GM18858 (cell line): ENCODE results near the gene MTOR.
A peak's percentile ranks its signal among the peaks of the same experiment; 100 is the strongest.
"Not testable (repeated sequence)": the region's sequence is repeated elsewhere in the genome, so short reads cannot be mapped to it uniquely, and the experiment has no call there.

Experiments used
- ATAC-seq: cut with Tn5 transposase; IDR thresholded peaks from one replicate; pipeline ENCODE4 v1.9.1; 2021; ENCODE audit not compliant: unreplicated experiment

MTOR gene

DNA sequence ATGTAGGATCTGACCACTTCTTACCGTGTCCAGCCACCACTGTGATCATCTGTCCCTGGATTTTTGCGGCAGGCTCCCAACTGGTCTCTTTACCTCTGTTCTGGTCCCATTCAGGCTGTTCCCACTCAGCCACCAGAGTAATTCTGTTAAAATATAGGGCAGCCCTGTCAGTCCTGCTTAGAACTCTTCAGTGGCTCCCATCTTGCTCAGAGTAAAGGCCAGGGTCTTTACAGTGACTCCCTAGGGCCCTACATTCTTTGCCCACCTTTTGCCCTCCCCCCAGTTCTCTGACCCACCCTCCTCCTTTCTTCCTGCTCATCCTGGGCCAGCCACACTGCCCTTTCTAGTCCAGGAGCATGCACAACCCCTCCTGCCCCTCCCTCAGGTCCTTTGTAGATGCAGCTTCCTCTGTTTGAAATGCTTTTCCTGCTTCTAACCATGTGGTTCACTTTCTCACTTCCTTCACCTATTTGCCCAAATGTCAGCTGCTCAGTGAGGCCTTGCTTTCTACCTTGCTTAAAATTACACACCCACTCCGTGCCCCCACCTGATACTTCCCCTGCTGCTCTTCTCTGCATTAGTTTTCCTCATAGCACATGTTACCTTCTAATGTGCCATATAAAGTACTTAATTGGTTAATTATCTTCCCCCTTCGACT, 18.5 kb upstream of the MTOR start:
- no peak for ATAC-seq

GRCh38 chr1:11279630-11280029, 17.3 kb upstream of the MTOR start:
- ATAC-seq, result no peak

- no peak for ATAC-seq
Observed at GRCh38 chr1:11279152-11279551, 16.8 kb upstream of the MTOR start.

- peak; percentile 28 for ATAC-seq
Observed at GRCh38 chr1:11273595-11274234, 11.4 kb upstream of the MTOR start.

DNA sequence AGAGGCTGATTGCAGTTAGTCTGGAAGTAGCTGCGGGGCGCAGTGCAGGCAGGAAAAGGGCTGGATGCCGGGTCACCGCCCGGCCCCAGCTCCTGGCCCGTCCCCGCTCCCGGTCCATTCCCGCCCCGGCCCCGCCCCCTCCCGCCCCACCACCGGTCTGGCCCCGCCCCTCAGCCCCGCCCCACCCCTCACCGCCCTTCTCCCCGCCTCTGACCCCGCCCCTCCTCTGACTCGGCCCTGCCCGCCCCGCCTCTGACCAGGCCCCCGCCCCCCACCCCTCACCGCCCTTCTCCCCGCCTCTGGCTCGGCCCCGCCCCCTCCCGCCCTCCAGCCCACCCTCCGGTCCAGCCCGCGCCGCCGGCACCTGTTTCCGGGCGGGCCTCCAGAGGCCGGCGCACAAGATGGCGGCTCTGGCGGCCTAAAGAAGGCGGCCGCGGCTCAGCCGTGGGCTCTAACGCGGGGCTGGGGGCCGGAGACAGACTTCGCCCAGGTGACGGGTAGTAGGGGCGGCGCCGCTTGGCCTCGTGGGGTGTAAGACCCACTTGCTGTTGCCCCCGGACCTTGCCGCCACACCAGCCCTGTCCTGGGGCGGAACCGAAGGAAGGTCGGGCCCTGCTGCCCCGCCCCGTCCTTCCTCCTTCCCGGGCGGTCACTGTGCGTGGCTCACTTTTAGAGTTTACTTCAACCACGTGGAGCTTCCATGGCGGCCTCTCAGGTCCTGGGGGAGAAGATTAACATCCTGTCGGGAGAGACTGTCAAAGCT, 10.7 kb upstream of the MTOR start, which contains the start of gene UBIAD1:
UBIAD1 (plus strand) TSS at position 367 of the 763 bp plus-strand sequence; CDS start at position 701, 334 bp downstream.
- ATAC-seq, result peak; percentile 53

- ATAC-seq, result no peak
Observed at GRCh38 chr1:11272544-11272831, 10.1 kb upstream of the MTOR start.

- not testable (repeated sequence) for ATAC-seq
Observed at GRCh38 chr1:11267350-11268337, 5.3 kb upstream of the MTOR start.

DNA sequence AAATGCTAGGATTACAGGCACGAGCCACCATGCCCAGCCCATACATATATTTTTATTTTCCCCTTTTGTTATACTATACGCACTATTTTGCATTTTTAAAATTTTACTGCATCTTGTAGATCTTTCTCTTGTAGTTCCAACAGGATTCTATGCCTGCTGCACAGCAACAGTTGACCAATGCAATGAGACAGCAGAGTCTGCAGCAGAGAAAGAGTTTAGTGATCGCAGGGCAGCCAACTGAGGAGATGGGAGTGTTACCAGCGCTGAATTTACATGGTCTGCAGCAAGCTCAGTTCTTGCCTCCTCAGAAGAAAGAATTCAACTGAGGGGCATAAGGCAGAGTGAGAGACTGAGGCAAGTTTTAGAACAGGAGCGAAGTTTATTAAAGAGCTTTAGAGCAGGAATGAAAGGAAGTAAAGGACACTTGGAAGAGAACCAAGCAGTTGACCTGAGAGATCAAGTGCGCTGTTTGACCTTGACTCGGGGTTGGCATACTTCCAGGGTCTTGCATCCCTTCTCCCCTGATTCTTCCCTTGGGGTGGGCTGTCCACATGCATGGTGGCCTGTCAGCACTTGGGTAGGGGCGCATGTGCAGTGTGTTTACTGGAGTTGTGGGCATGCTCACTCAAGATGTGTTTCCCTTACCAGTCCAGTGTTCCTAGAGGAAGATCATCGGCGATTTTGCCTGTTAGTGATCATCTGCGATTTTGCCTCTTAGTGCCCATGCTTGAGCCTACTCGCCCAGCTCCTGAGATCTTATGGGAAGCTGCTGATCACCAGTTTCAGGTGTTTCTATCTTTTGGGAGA, 4.1 kb upstream of the MTOR start:
- ATAC-seq, result no peak

DNA sequence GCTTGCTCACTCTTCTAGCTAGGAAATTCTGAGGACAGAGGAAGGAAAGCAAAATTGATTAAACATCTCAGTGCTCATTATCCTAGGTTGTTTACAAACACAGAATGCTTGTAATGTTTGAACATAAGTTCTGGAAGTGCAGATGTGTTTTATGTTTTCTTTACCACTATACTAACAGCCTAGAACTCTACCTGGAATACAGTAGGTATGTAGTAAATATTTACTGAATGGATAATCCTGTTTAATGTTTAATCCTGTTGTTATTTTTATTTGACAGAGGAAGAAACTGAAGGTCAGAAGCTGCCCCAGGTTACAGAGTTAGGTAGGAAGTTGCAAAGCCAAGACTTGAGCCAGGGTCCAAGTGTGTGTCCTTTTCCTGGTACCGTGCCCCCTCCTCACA, 6.1 kb downstream of the MTOR start:
- no peak for ATAC-seq

- no peak for ATAC-seq
Observed at GRCh38 chr1:11253226-11253625, 9.1 kb downstream of the MTOR start.

DNA sequence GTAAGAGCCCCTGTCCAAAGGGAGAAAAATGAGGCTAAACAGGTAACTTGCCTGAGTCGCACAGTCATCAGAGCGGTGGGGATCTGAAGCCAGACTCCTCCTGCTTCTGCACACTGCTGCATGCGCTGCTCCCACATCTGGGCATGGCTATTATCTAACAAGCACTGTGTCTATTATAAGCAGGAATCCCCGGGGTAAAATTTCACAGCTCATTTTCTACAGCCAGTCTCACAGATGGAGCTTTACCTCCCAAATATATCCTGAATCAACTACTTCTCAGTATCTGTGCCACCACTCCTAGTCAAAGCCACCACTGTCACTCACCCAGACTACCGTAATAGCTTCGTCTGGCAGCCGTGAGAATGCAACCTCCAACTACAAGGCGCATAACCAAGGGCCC, 9.8 kb downstream of the MTOR start:
- ATAC-seq, result no peak

DNA sequence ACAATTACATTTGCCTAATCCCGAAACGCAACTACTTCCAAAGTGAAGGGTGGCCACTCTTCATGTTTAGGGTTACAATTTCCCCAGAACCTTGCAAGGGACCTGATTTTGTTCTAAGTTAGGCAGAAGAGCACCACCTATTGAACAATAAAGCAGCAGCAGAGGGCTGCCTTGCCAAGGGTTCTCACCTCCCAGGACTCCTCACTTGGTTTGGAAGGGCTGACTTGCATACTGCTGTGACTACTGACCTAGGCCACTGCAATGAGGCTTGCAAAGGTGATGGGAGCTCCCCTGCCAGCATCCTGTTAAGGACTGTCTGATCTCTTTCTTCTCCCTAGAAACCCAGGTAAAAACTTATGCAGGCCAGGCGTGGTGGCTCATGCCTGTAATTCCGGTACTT, 14.2 kb downstream of the MTOR start:
- ATAC-seq, result no peak

- ATAC-seq, result no peak
Observed at GRCh38 chr1:11245904-11246719, 16.2 kb downstream of the MTOR start.

- ATAC-seq, result no peak
Observed at GRCh38 chr1:11245248-11245647, 17.1 kb downstream of the MTOR start.

DNA sequence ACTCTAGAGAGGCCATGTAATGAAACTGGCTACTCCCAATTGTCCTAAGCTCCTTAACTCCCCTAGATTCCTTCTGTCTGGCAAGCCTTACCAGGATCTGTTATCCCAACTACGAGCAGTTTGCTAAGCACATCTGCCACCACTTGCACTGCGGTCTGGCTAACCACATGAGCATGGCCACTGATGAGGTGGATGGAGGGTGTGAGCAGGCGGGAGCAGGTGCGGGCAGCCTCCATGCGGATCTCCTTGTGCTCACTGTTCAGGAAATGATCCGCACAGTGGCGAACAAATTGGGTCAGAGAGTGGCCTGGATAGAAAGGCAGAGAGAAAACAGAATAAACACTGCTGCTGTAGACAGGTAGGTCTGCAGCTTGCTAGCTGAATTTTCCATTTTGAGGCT, 24.0 kb downstream of the MTOR start:
- no peak for ATAC-seq

GRCh38 chr1:11237356-11237755, 25.0 kb downstream of the MTOR start:
- no peak for ATAC-seq

- no peak for ATAC-seq
Observed at GRCh38 chr1:11233208-11233607, 29.1 kb downstream of the MTOR start.

- no peak for ATAC-seq
Observed at GRCh38 chr1:11229203-11229602, 33.1 kb downstream of the MTOR start.
